ENCODE data around the gene SLC35E3.
A peak's percentile ranks its signal among the peaks of the same experiment; 100 is the strongest.
"Not testable (repeated sequence)": the region's sequence is repeated elsewhere in the genome, so short reads cannot be mapped to it uniquely, and the experiment has no call there.

The SLC35E3 gene

GRCh38 chr12:68811573-68811972 is 65.6 kb downstream of the SLC35E3 start:
- H3K27ac Mint-ChIP-seq; ATAC-seq; DNase-seq (ENCODE audit: low spot score in 2 of 2); H3K9me3 Mint-ChIP-seq: not testable (repeated sequence)
- Mint-ChIP-seq H3K4me1 (peaks cover 42% of the 10 kb centered on the region), H3K36me3 (peaks cover 95% of the 10 kb centered on the region), H3K4me3 (peak overlapping the region; percentile 90)

GRCh38 chr12:68812553-68813241 is 66.7 kb downstream of the SLC35E3 start:
- peak overlapping the region; percentile 90 for H3K4me3 Mint-ChIP-seq
- no peak for ATAC-seq
- H3K36me3 Mint-ChIP-seq, result peaks cover 100% of the 10 kb centered on the region
- H3K27ac Mint-ChIP-seq, result peak overlapping the region; percentile 2
- no peaks in the 10 kb centered on the region for H3K9me3 Mint-ChIP-seq
- no peak for DNase-seq (ENCODE audit: low spot score in 2 of 2)
- H3K4me1 Mint-ChIP-seq, result peaks cover 36% of the 10 kb centered on the region

GRCh38 chr12:68813242-68813593 is 67.2 kb downstream of the SLC35E3 start:
- Mint-ChIP-seq H3K27ac (peak overlapping the region; percentile 2), H3K4me3 (peak overlapping the region; percentile 90), H3K36me3 (peaks cover 100% of the 10 kb centered on the region), H3K4me1 (peaks cover 36% of the 10 kb centered on the region), H3K9me3 (no peaks in the 10 kb centered on the region)
- DNase-seq (ENCODE audit: low spot score in 2 of 2), result no peak
- no peak for ATAC-seq

- H3K4me1 Mint-ChIP-seq, result peaks cover 36% of the 10 kb centered on the region
These were observed 68.7 kb downstream of the SLC35E3 start for GRCh38 chr12:68814490-68815231.

GRCh38 chr12:68815232-68815927 is 69.4 kb downstream of the SLC35E3 start:
- DNase-seq (ENCODE audit: low spot score in 2 of 2), result no peak
- peaks cover 36% of the 10 kb centered on the region for H3K4me1 Mint-ChIP-seq
- no peaks in the 10 kb centered on the region for H3K9me3 Mint-ChIP-seq
- no peak overlapping the region for H3K4me3 Mint-ChIP-seq
- H3K36me3 Mint-ChIP-seq, result peaks cover 100% of the 10 kb centered on the region
- no peak for ATAC-seq
- H3K27ac Mint-ChIP-seq, result peak overlapping the region; percentile 0

More at GRCh38 chr12:68814490-68815231, 68.7 kb downstream of the SLC35E3 start:
- Mint-ChIP-seq H3K4me3 (no peak overlapping the region), H3K9me3 (no peaks in the 10 kb centered on the region), H3K36me3 (peaks cover 100% of the 10 kb centered on the region), H3K27ac (peak overlapping the region; percentile 52)
- no peak for ATAC-seq
- no peak for DNase-seq (ENCODE audit: low spot score in 2 of 2)

GRCh38 chr12:68815928-68816800 is 70.2 kb downstream of the SLC35E3 start:
- H3K36me3 Mint-ChIP-seq, result peaks cover 100% of the 10 kb centered on the region
- no peak overlapping the region for H3K27ac Mint-ChIP-seq
- peaks cover 31% of the 10 kb centered on the region for H3K4me1 Mint-ChIP-seq

GRCh38 chr12:68819481-68819880 is 73.5 kb downstream of the SLC35E3 start:
- Mint-ChIP-seq H3K4me1 (peaks cover 16% of the 10 kb centered on the region), H3K36me3 (peaks cover 100% of the 10 kb centered on the region)
- H3K27ac Mint-ChIP-seq; H3K9me3 Mint-ChIP-seq; ATAC-seq; H3K4me3 Mint-ChIP-seq; DNase-seq (ENCODE audit: low spot score in 2 of 2): not testable (repeated sequence)

More at GRCh38 chr12:68815928-68816800, 70.2 kb downstream of the SLC35E3 start:
- Mint-ChIP-seq H3K4me3 (no peak overlapping the region), H3K9me3 (no peaks in the 10 kb centered on the region)
- no peak for ATAC-seq
- no peak for DNase-seq (ENCODE audit: low spot score in 2 of 2)

GRCh38 chr12:68821357-68822188 is 75.6 kb downstream of the SLC35E3 start:
- no peaks in the 10 kb centered on the region for H3K9me3 Mint-ChIP-seq
- H3K36me3 Mint-ChIP-seq, result peaks cover 100% of the 10 kb centered on the region
- DNase-seq (ENCODE audit: low spot score in 2 of 2) (peak in 1 of 2 donors; percentile 37), ATAC-seq (no peak)
- peak overlapping the region; percentile 73 for H3K27ac Mint-ChIP-seq
- no peak overlapping the region for H3K4me3 Mint-ChIP-seq
- H3K4me1 Mint-ChIP-seq, result peaks cover 14% of the 10 kb centered on the region

GRCh38 chr12:68823696-68824095 is 77.7 kb downstream of the SLC35E3 start:
- ATAC-seq, result no peak

GRCh38 chr12:68824131-68824530 is 78.2 kb downstream of the SLC35E3 start:
- DNase-seq (ENCODE audit: low spot score in 2 of 2), result no peak
- Mint-ChIP-seq H3K9me3 (no peaks in the 10 kb centered on the region), H3K4me1 (peaks cover 14% of the 10 kb centered on the region), H3K4me3 (no peak overlapping the region), H3K36me3 (peaks cover 100% of the 10 kb centered on the region), H3K27ac (no peak overlapping the region)
- ATAC-seq, result no peak

More at GRCh38 chr12:68823696-68824095, 77.7 kb downstream of the SLC35E3 start:
- Mint-ChIP-seq H3K27ac (no peak overlapping the region), H3K9me3 (no peaks in the 10 kb centered on the region), H3K4me1 (peaks cover 14% of the 10 kb centered on the region), H3K36me3 (peaks cover 100% of the 10 kb centered on the region), H3K4me3 (no peak overlapping the region)
- no peak for DNase-seq (ENCODE audit: low spot score in 2 of 2)

GRCh38 chr12:68824597-68825250 is 78.7 kb downstream of the SLC35E3 start:
- Mint-ChIP-seq H3K4me1 (peaks cover 14% of the 10 kb centered on the region), H3K36me3 (peaks cover 100% of the 10 kb centered on the region), H3K9me3 (no peaks in the 10 kb centered on the region), H3K4me3 (no peak overlapping the region), H3K27ac (no peak overlapping the region)
- DNase-seq (ENCODE audit: low spot score in 2 of 2) (no peak), ATAC-seq (no peak)

- Mint-ChIP-seq H3K27ac (peak overlapping the region; percentile 50), H3K9me3 (no peaks in the 10 kb centered on the region), H3K4me3 (no peak overlapping the region), H3K36me3 (peaks cover 100% of the 10 kb centered on the region), H3K4me1 (peaks cover 21% of the 10 kb centered on the region)
- ATAC-seq (no peak), DNase-seq (ENCODE audit: low spot score in 2 of 2) (peak in 1 of 2 donors; percentile 42)
These were observed 79.7 kb downstream of the SLC35E3 start for GRCh38 chr12:68825569-68826217.
